HEK293T (cell line): ENCODE data around the gene SATL1.

ENCODE experiments used
- BHLHE40 ChIP-seq: fragments of 450-650 bp; IDR thresholded peaks from 2 replicates; pipeline ENCODE4 v1.6.1; 2016; ENCODE audit warnings: mild to moderate bottlenecking, moderate library complexity, borderline replicate concordance
- ELF4 ChIP-seq: fragments of 450-650 bp; IDR thresholded peaks from 2 replicates; pipeline ENCODE4 v1.6.1; 2017; ENCODE audit warnings: antibody characterized with exemption
- FOXA1 ChIP-seq: fragments of 450-650 bp; IDR thresholded peaks from 2 replicates; pipeline ENCODE4 v1.6.1; 2016; ENCODE audit warnings: mild to moderate bottlenecking
- FOXK2 ChIP-seq: fragments of 450-650 bp; IDR thresholded peaks from 2 replicates; pipeline ENCODE4 v1.6.1; 2016; ENCODE audit warnings: mild to moderate bottlenecking
- FOXM1 ChIP-seq: fragments of 450-650 bp; IDR thresholded peaks from 2 replicates; pipeline ENCODE4 v1.6.1; 2017; ENCODE audit warnings: mild to moderate bottlenecking, borderline replicate concordance
- HDGF ChIP-seq: fragments of 450-650 bp; IDR thresholded peaks from 2 replicates; pipeline ENCODE4 v1.6.1; 2017; ENCODE audit warnings: antibody characterized with exemption, borderline replicate concordance
- L3MBTL2 ChIP-seq: fragments of 450-650 bp; conservative IDR thresholded peaks from 2 replicates; pipeline ENCODE4 v1.6.1; 2016; ENCODE audit warnings: mild to moderate bottlenecking
- LEF1 ChIP-seq: fragments of 450-650 bp; IDR thresholded peaks from 2 replicates; pipeline ENCODE4 v1.6.1; 2017; ENCODE audit warnings: mild to moderate bottlenecking, borderline replicate concordance
- NFRKB ChIP-seq: fragments of 450-650 bp; IDR thresholded peaks from 2 replicates; pipeline ENCODE4 v1.6.1; 2016; ENCODE audit warnings: mild to moderate bottlenecking, moderate library complexity
- PKNOX1 ChIP-seq: fragments of 450-650 bp; IDR thresholded peaks from 2 replicates; pipeline ENCODE4 v1.6.1; 2016
- SP1 ChIP-seq: fragments of 450-650 bp; IDR thresholded peaks from 2 replicates; pipeline ENCODE4 v1.6.1; 2017
- SUZ12 ChIP-seq: fragments of 450-650 bp; IDR thresholded peaks from 2 replicates; pipeline ENCODE4 v1.6.1; 2016; ENCODE audit warnings: mild to moderate bottlenecking
- TARDBP ChIP-seq: fragments of 450-650 bp; IDR thresholded peaks from 2 replicates; pipeline ENCODE4 v1.6.1; 2016
- ZNF384 ChIP-seq: fragments of 450-650 bp; IDR thresholded peaks from 2 replicates; pipeline ENCODE4 v1.6.1; 2016

- TF ChIP-seq FOXK2 (no peak), SP1 (no peak), BHLHE40 (no peak), ZNF384 (no peak), FOXA1 (no peak), FOXM1 (no peak), PKNOX1 (no peak), ELF4 (no peak), HDGF (no peak), SUZ12 (no peak), LEF1 (no peak), TARDBP (no peak), L3MBTL2 (no peak), NFRKB (no peak)
These were observed 135.4 kb downstream of the SATL1 start for GRCh38 chrX:85108165-85108564.
